GM12875 (cell line): ENCODE data around the gene PPEF1.

ENCODE experiments used
- H3K4me3 ChIP-seq: one replicate; pipeline ENCODE4 v1.5.1; 2011; ENCODE audit warnings: low read depth, low read length, control low read depth
- TF ChIP-seq, protein P1 (sequence below): IDR thresholded peaks from 2 replicates; pipeline ENCODE4 v1.5.1; 2011; ENCODE audit warnings: low read depth, mild to moderate bottlenecking, control low read depth, inconsistent platforms, low read length, moderate library complexity, borderline replicate concordance; ENCODE audit not compliant: insufficient read depth

Gene PPEF1

DNA sequence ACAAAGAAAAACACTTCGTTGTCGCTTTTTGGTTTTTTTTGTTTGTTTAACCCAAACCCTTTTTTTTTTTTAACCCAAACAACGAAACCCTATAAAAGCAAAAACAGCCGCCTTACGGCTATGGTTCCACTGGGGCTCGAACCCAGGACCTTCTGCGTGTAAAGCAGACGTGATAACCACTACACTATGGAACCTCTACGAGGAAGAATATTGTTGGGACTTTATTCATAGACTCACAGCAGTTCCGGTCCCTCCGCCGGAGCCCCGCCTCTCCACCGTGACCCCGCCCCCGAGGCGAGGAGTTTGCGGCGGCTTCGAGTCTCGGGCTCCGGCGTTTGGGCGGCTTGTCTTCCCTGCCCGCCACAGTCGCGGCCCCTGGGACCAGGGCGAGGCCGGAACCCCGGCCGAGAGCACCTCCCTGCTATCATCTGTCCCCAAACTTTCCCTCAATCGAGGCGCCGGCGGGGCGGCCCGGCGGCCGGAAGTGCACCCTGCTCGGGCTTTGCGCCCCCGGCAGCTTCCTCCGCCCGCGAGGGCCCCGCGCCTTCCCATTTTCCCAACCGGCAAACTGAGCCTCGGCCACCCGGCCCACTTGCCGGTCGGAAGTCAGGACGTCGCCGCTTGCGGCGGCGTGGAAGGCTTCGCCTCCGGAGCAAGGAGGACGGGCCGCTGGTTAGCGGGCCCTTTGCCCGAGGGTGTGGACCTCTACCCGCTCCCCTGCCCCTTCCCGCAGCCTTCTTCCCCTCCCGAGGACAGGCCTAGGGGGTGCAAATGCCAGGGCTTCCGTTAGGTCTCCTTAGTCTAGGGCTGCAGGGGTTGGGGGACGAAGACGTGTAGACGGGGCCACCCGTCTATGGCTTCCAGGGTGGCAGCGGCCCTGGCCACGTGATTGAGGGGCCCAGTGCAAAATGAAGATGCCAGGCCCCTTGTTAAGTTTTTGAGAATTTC lies 32.4 kb upstream of the PPEF1 start:
- H3K4me3 ChIP-seq, result peak overlapping the region; percentile 55
- TF ChIP-seq, protein P1, sequence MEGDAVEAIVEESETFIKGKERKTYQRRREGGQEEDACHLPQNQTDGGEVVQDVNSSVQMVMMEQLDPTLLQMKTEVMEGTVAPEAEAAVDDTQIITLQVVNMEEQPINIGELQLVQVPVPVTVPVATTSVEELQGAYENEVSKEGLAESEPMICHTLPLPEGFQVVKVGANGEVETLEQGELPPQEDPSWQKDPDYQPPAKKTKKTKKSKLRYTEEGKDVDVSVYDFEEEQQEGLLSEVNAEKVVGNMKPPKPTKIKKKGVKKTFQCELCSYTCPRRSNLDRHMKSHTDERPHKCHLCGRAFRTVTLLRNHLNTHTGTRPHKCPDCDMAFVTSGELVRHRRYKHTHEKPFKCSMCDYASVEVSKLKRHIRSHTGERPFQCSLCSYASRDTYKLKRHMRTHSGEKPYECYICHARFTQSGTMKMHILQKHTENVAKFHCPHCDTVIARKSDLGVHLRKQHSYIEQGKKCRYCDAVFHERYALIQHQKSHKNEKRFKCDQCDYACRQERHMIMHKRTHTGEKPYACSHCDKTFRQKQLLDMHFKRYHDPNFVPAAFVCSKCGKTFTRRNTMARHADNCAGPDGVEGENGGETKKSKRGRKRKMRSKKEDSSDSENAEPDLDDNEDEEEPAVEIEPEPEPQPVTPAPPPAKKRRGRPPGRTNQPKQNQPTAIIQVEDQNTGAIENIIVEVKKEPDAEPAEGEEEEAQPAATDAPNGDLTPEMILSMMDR, result no peak

DNA sequence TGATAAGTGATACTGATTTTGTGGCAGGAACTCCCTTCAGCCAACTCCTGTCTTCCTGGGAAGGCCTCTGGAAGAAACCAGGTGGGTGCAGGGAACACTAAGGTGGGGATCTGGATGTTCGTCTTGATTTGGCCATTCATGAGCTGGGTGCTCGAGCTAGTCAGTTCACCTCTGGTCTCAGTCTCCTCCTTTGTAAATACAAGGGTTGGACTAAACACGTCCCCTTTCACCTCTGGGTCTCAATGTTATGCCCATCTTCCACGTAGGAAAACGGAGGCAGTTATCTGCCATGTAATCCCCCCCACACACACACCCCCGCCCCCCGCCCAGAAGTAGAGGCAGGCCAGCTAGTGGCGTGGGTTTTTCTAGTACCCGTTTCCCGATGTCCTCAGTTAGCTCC lies 31.4 kb upstream of the PPEF1 start:
- TF ChIP-seq, protein P1, result no peak
- H3K4me3 ChIP-seq, result no peak overlapping the region

DNA sequence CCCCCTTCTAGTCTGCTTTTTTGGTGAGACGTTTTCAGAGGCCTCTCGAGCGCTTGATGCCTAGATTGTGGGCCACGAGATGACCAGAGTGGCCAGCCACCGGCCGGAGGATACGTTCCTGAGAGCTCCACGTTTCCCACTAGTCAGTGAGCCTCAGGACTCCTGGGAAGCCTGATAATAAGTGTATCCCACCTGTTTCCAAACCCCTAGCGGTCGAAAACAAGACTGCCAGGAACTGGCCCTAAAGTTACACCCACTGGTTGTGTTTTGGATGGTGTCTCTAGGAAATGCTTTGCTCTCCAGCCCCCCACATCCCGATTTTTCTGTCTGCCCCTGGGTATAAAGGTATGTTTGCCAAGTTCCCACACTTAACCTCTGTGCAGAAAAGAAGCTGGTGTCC lies 31.0 kb upstream of the PPEF1 start:
- H3K4me3 ChIP-seq, result no peak overlapping the region
- TF ChIP-seq, protein P1, result no peak

DNA sequence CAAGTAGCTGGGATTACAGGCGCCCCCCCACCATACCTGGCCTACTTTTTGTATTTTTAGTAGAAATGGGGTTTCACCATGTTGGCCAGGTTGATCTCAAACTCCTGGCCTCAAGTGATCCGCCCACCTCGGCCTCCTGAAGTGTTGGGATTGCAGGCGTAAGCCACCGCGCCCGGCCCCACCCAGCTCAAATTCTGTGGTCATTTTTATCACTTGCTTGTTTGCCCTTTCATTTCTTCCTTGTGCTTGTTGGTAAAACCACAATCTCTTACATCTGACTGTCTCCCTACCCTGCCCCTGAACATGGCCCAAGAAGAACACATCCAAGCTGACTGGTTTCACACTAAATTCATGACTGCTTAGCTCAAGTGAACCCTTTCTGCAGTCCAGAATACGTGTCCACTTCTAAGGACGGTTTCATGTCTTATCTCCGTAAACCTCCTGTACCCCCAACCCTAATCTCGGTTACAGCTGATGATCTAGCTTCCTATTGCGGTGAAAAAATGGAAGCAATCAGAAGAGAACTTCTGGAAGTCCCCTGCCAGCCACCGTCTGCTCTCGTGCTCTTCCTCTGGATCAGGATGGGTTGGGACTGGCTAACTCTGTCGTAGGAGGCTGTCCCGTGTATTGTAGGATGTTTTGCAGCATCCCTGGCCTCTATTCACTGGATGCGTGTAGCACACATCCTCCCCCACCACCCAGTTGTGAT lies 30.1 kb upstream of the PPEF1 start:
- no peak overlapping the region for H3K4me3 ChIP-seq
- TF ChIP-seq, protein P1, result no peak

DNA sequence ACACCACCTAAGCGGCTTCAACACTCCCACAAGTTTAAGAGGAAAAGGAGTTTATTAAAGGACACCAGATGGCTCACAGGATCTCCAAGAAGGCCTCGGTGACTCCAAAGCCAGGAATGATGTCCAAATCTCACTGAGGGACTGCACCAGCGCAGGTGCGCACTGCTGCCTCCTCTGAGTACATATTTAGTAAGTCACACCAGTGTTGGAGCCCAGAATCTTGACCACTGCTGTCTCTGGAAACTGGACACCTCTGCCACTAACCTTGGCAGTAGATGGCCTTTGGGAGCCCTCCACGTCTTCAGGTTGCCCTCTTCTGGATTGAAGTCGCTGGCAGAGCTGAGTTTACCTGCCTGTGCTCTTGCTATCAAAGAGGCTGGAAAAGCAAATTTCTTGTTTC lies 25.4 kb upstream of the PPEF1 start:
- TF ChIP-seq, protein P1, result no peak
- H3K4me3 ChIP-seq, result no peak overlapping the region

DNA sequence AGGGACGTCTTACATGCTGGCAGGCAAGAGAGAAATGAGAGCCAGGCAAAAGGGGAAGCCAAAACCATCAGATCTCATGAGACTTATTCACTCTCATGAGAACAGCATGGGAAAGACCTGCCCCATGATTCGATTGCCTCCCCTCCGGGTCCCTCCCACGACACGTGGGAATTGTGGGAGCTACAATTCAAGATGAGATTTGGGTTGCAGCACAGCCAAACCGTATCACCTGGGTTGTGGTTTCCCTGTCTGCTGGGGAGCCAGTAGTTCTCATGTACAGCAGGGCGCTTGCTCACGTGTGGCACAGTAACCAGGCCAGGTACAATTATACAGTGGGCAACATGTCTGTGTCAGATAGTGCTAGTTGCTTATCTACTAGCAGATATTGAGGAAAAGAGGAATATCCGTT lies 24.5 kb upstream of the PPEF1 start:
- no peak overlapping the region for H3K4me3 ChIP-seq
- TF ChIP-seq, protein P1, result no peak

DNA sequence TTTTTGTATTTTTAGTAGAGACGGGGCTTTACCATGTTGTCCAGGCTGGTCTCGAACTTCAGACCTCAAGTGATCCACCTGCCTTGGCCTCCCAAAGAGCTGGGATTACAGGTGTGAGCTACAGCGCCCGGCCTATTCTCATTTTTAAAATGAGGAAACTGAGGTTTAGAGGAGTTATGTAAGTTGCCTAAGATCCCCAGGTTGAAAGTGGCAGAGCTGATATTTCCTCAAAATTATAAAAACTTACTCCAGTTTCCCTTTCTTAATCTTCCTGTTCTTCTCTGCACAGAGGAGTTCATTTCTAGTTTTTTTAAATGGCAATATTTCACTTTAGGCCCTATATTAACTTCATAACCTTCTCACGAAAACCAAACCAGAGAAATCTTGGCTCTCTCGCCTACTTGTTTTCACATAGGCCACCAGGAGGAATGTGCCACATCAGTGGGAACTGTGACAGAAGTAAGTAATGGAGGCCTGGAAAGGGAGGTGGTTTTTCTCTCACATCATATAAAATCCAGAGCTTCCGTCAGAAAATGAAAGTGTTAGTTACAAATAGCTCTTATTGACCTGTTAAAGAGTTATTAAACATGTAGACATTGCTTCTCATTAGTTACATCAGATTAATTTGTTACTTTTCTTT lies 19.5 kb upstream of the PPEF1 start:
- TF ChIP-seq, protein P1, result no peak
- no peak overlapping the region for H3K4me3 ChIP-seq
